ENCODE data around the gene ASCL3. TPM values are rescaled to one million over a fixed set of nuclear protein-coding genes. Genes with fewer than 3 reads are reported as not detected.

The ASCL3 gene
- total and polyA plus RNA-seq, 2 of the 8 experiments (the other 6 are each of a cell fraction or from before 2014, with no cell fraction given) = not detected

DNA sequence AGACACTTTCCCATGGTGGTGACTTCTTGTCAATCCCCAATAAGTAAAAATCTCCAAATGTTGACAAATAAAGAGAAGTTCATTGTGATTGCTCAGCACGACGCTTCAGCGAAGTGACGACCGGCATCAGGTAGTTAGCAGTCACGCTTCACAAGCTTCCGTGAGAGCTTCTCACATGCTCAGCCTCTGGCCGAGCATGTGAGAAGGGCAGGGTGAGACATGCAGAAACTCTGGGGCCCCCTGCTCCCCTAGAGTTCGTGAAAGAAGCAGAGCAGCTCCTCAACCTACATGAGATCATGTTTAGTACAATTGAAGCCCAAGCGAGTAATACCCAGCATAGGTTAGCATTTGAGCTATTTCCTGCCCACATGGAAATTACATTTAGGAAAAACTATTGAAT is 5.7 kb downstream of the ASCL3 start:
- Histone ChIP-seq H3K56ac (replicated peaks; ENCODE audit: insufficient read length, low read depth, low read length) (no peak overlapping the region), H2BK5ac (ENCODE audit: low read depth, low read length) (no peak overlapping the region), H3K36me3 (ENCODE audit: control insufficient read depth in 2 of 4, insufficient read depth in 4 of 4, low read length in 3 of 4) (no peaks in the 10 kb centered on the region), H4K5ac (ENCODE audit: insufficient read length, low read depth, low read length) (no peak overlapping the region), H2BK120ac (replicated peaks; ENCODE audit: low read depth, low read length) (no peak overlapping the region), H3K4me2 (ENCODE audit: insufficient read depth in 1 of 2, low read depth in 2 of 2, low read length in 2 of 2) (no peak overlapping the region), H2BK20ac (ENCODE audit: low read length) (no peak overlapping the region), H2AFZ (ENCODE audit: low read length) (no peak overlapping the region), H3K27me3 (replicated peaks in 1 of 4; ENCODE audit: control insufficient read depth in 3 of 4, extremely low read depth in 1 of 4, insufficient read depth in 3 of 4, low read length in 3 of 4) (no peaks in the 10 kb centered on the region), H4K8ac (ENCODE audit: extremely low read depth, insufficient read depth, low read length) (no peak overlapping the region), H4K91ac (replicated peaks; ENCODE audit: insufficient read length, low read length) (no peak overlapping the region), H3K23ac (ENCODE audit: insufficient read length) (no peak overlapping the region), H3K27ac (ENCODE audit: low read depth, low read length) (no peak overlapping the region), H3K9me3 (ENCODE audit: insufficient read depth in 2 of 2, low read depth in 1 of 2, low read length in 1 of 2) (no peaks in the 10 kb centered on the region), H3K4me1 (replicated peaks in 1 of 4; ENCODE audit: control insufficient read depth in 3 of 4, insufficient read depth in 4 of 4, low read length in 3 of 4) (peaks cover 0 to 7% (median 1%) of the 10 kb centered on the region in 4 experiments; a peak in 2 of 7 replicates), H3K9ac (replicated peaks in 1 of 4; ENCODE audit: extremely low read depth in 1 of 4, low read depth in 3 of 4, low read length in 3 of 4) (no peak overlapping the region), H3K14ac (ENCODE audit: insufficient read length) (no peak overlapping the region), H2BK15ac (ENCODE audit: low read length) (no peak overlapping the region), H2AK5ac (ENCODE audit: low read depth, low read length) (no peak overlapping the region), H4K20me1 (replicated peaks in 1 of 2; ENCODE audit: control insufficient read depth in 1 of 2, insufficient read depth in 2 of 2, low read length in 2 of 2) (no peaks in the 10 kb centered on the region), H2BK12ac (ENCODE audit: low read depth, low read length) (no peak overlapping the region), H3K4me3 (ENCODE audit: extremely low read depth in 1 of 4, insufficient read depth in 2 of 4, low read depth in 3 of 4, low read length in 4 of 4) (no peak overlapping the region), H3K4ac (replicated peaks; ENCODE audit: insufficient read length, low read depth, low read length) (no peak overlapping the region), H3K79me1 (ENCODE audit: low read depth, low read length) (no peaks in the 10 kb centered on the region), H3K23me2 (ENCODE audit: low read depth, low read length) (no peaks in the 10 kb centered on the region), H3K18ac (ENCODE audit: extremely low read depth, low read length) (no peak overlapping the region), H3K79me2 (ENCODE audit: control insufficient read depth in 1 of 2, insufficient read depth in 2 of 2, low read length in 2 of 2) (no peaks in the 10 kb centered on the region)
- WGBS, 2 experiments (ENCODE audit: extremely low coverage in 1 of 2, insufficient coverage in 1 of 2, insufficient read length in 1 of 2, insufficient replicate concordance in 2 of 2, low coverage in 1 of 2, low lambda C conversion rate in 2 of 2, missing lambda C conversion rate in 1 of 2) = 88% methylated on average over 10 of the region's 10 CpGs; no CpG with 5 or more reads in 1 of the 2 experiments
- FAIRE-seq = no peak
- ChIA-PET POLR2A (ENCODE audit: partially characterized antibody) (no interaction called here), CTCF (ENCODE audit: partially characterized antibody) (interaction anchor here (0.8 to 1.9 kb wide), 7 partner anchors 10 to 213 kb away, joined by 3 to 10 read pairs (median 5); no protein-coding TSS in a partner anchor)
- no peak for DNase-seq (ENCODE audit: low read depth in 1 of 2, low spot score in 2 of 2)
- TF ChIP-seq POU5F1 (IDR thresholded peaks at IDR 0.05; ENCODE audit: low read depth, low read length) (no peak), RNF2 (IDR thresholded peaks at IDR 0.05; ENCODE audit: borderline replicate concordance, low read depth, low read length, missing control alignments, poor library complexity, severe bottlenecking) (no peak), SP2 (IDR thresholded peaks at IDR 0.05; ENCODE audit: low read length) (no peak), FOSL1 (IDR thresholded peaks at IDR 0.05; ENCODE audit: insufficient read depth, low read depth, low read length) (no peak), GABPA (IDR thresholded peaks at IDR 0.05; ENCODE audit: borderline replicate concordance, insufficient read depth, low read length) (no peak), ASH2L (IDR thresholded peaks at IDR 0.05; ENCODE audit: low read length) (no peak), KDM1A (IDR thresholded peaks at IDR 0.05; ENCODE audit: borderline replicate concordance, low read length) (no peak), SUZ12 (IDR thresholded peaks at IDR 0.05; ENCODE audit: low read length) (no peak), POLR2A (IDR thresholded peaks at IDR 0.05; ENCODE audit: control extremely low read depth in 1 of 2, low read depth in 2 of 2, low read length in 2 of 2) (no peak), BRCA1 (IDR thresholded peaks at IDR 0.05; ENCODE audit: low read depth, low read length) (no peak)
- TF ChIP-seq, protein P1, sequence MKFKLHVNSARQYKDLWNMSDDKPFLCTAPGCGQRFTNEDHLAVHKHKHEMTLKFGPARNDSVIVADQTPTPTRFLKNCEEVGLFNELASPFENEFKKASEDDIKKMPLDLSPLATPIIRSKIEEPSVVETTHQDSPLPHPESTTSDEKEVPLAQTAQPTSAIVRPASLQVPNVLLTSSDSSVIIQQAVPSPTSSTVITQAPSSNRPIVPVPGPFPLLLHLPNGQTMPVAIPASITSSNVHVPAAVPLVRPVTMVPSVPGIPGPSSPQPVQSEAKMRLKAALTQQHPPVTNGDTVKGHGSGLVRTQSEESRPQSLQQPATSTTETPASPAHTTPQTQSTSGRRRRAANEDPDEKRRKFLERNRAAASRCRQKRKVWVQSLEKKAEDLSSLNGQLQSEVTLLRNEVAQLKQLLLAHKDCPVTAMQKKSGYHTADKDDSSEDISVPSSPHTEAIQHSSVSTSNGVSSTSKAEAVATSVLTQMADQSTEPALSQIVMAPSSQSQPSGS (IDR thresholded peaks at IDR 0.05; ENCODE audit: low read length) = no peak
- TF ChIP-seq, protein P2, sequence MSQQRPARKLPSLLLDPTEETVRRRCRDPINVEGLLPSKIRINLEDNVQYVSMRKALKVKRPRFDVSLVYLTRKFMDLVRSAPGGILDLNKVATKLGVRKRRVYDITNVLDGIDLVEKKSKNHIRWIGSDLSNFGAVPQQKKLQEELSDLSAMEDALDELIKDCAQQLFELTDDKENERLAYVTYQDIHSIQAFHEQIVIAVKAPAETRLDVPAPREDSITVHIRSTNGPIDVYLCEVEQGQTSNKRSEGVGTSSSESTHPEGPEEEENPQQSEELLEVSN (IDR thresholded peaks at IDR 0.05) = no peak

All from H1 (cell line).